ENCODE data around the gene KCTD2.

KCTD2 gene

GRCh38 chr17:75078284-75079022 is 31.4 kb downstream of the KCTD2 start:
- peak; percentile 41 for FAIRE-seq

GRCh38 chr17:75079023-75079373 is 32.0 kb downstream of the KCTD2 start:
- no peak for FAIRE-seq

- FAIRE-seq, result no peak
Observed at GRCh38 chr17:75081611-75082540, 34.9 kb downstream of the KCTD2 start.

GRCh38 chr17:75082683-75083082 is 35.7 kb downstream of the KCTD2 start:
- FAIRE-seq, result no peak

GRCh38 chr17:75084039-75084660 is 37.1 kb downstream of the KCTD2 start:
- no peak for FAIRE-seq

- FAIRE-seq, result no peak
Observed at GRCh38 chr17:75086496-75087181, 39.6 kb downstream of the KCTD2 start.

- FAIRE-seq, result no peak
Observed at GRCh38 chr17:75087182-75087557, 40.1 kb downstream of the KCTD2 start.

- peak; percentile 76 for FAIRE-seq
Observed at GRCh38 chr17:75087558-75088453, 40.8 kb downstream of the KCTD2 start, which contains the start of gene SLC16A5. TSS of gene SLC16A5 (plus strand) at chr17:75087954. CDS start at chr17:75093637, 5,683 bp downstream.

- no peak for FAIRE-seq
Observed at GRCh38 chr17:75088465-75089417, 41.7 kb downstream of the KCTD2 start.

GRCh38 chr17:75090871-75091854 is 44.1 kb downstream of the KCTD2 start:
- no peak for FAIRE-seq

- FAIRE-seq, result no peak
Observed at GRCh38 chr17:75091855-75092327, 44.9 kb downstream of the KCTD2 start.

GRCh38 chr17:75093548-75094158 is 46.6 kb downstream of the KCTD2 start:
- FAIRE-seq, result no peak

GRCh38 chr17:75094871-75095399 is 47.9 kb downstream of the KCTD2 start:
- FAIRE-seq, result no peak

GRCh38 chr17:75096082-75096625 is 49.1 kb downstream of the KCTD2 start:
- FAIRE-seq, result no peak

GRCh38 chr17:75097865-75098264 is 50.8 kb downstream of the KCTD2 start:
- no peak for FAIRE-seq

- FAIRE-seq, result no peak
Observed at GRCh38 chr17:75098861-75099260, 51.8 kb downstream of the KCTD2 start.

GRCh38 chr17:75099881-75100595 is 53.0 kb downstream of the KCTD2 start:
- FAIRE-seq, result no peak
